WERI-Rb-1 (cell line): ENCODE measurements around the gene TREM1.
"Not testable (repeated sequence)": the region's sequence is repeated elsewhere in the genome, so short reads cannot be mapped to it uniquely, and the experiment has no call there.

ENCODE experiments used
- DNase-seq: peaks from one replicate; pipeline ENCODE4 v3.0.0-alpha.2; 2020
- H3K27ac ChIP-seq: fragments of 250-450 bp; sonication (Bioruptor Pico); 2 replicates; pipeline ENCODE4 v1.5.1; 2020; ENCODE audit warnings: mild to moderate bottlenecking, moderate library complexity
- H3K27me3 ChIP-seq: fragments of 250-450 bp; sonication (Bioruptor Pico); 2 replicates; pipeline ENCODE4 v1.5.1; 2021; ENCODE audit warnings: mild to moderate bottlenecking, low read depth, moderate library complexity; ENCODE audit not compliant: insufficient read depth, severe bottlenecking
- H3K36me3 ChIP-seq: fragments of 250-450 bp; sonication (Bioruptor Pico); 2 replicates; pipeline ENCODE4 v1.5.1; 2020; ENCODE audit warnings: mild to moderate bottlenecking, moderate library complexity
- H3K4me3 ChIP-seq: 2 replicates; pipeline ENCODE4 v1.5.1; 2011; ENCODE audit warnings: low read depth, mild to moderate bottlenecking, control low read depth, low read length
- H3K9me3 ChIP-seq: fragments of 250-450 bp; sonication (Bioruptor Pico); 2 replicates; pipeline ENCODE4 v1.5.1; 2021; ENCODE audit warnings: mild to moderate bottlenecking, moderate library complexity; ENCODE audit not compliant: severe bottlenecking
- TF ChIP-seq, protein P1 (sequence below): IDR thresholded peaks from 2 replicates; pipeline ENCODE4 v1.5.1; 2011; ENCODE audit warnings: low read depth, mild to moderate bottlenecking, control low read depth, inconsistent platforms, low read length

Gene TREM1

DNA sequence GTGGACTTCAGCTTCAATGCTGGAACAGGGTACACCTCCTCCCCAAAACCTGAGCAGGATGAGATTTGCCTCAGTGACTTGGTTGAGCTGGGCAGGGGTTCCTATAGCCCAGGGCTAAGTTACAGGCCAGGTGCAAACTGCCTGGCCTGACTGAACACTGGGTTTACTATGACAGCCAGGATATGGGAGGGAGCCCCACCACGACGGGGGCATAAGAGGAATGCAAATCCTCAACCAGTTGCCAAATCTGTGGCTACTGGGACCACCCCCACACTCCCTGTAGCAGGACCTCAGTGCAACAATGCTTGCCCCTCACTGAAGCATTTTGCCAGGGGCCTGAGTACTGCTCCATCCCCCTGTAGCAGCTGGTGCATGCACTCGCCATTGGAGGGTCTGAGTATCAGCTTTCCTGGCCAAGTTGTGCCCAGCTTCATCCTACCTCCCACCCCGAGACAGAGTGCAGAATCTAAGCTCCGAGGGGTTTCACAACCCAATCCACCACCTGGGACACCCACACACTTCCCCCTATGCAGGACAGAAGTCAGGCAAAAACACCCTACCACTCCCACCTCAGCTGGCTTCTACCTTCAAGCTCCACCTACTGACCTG is 30.7 kb downstream of the TREM1 start:
- peaks cover 28% of the 10 kb centered on the region for H3K27me3 ChIP-seq
- no peak for DNase-seq
- TF ChIP-seq, protein P1, sequence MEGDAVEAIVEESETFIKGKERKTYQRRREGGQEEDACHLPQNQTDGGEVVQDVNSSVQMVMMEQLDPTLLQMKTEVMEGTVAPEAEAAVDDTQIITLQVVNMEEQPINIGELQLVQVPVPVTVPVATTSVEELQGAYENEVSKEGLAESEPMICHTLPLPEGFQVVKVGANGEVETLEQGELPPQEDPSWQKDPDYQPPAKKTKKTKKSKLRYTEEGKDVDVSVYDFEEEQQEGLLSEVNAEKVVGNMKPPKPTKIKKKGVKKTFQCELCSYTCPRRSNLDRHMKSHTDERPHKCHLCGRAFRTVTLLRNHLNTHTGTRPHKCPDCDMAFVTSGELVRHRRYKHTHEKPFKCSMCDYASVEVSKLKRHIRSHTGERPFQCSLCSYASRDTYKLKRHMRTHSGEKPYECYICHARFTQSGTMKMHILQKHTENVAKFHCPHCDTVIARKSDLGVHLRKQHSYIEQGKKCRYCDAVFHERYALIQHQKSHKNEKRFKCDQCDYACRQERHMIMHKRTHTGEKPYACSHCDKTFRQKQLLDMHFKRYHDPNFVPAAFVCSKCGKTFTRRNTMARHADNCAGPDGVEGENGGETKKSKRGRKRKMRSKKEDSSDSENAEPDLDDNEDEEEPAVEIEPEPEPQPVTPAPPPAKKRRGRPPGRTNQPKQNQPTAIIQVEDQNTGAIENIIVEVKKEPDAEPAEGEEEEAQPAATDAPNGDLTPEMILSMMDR, result no peak
- H3K27ac ChIP-seq, result no peak overlapping the region
- H3K4me3 ChIP-seq, result no peak overlapping the region
- H3K9me3 ChIP-seq, result peaks cover 5% of the 10 kb centered on the region
- H3K36me3 ChIP-seq, result no peaks in the 10 kb centered on the region

DNA sequence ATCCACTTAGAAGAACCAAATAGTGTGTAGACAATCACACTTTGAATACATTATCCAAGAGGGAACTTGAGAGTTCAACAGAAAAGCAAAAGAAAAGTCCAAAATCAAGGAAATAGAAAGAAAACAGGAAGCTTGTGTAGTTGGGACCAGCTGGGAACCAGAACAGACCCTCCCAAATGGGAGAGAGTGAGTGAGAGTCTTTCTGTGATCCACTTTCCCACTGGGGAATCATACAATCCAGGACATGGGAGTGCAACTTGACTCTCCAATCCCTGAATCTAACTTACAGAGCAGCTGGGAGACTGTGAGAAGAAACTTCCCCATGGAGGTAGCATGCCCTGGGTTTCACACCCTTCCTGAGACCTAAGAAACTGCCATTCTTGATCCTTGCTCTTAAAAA is 31.4 kb downstream of the TREM1 start:
- Histone ChIP-seq H3K27me3 (peaks cover 31% of the 10 kb centered on the region), H3K27ac (no peak overlapping the region)
- TF ChIP-seq, protein P1, result no peak

GRCh38 chr6:41252401-41253169 is 33.9 kb downstream of the TREM1 start:
- no peaks in the 10 kb centered on the region for H3K36me3 ChIP-seq
- H3K9me3 ChIP-seq, result peaks cover 7% of the 10 kb centered on the region
- H3K27me3 ChIP-seq, result peaks cover 47% of the 10 kb centered on the region
- no peak overlapping the region for H3K4me3 ChIP-seq
- H3K27ac ChIP-seq, result no peak overlapping the region
- DNase-seq, result no peak
- TF ChIP-seq, protein P1, result no peak

More for the DNA sequence above, 31.4 kb downstream of the TREM1 start:
- no peak overlapping the region for H3K4me3 ChIP-seq
- no peak for DNase-seq
- no peaks in the 10 kb centered on the region for H3K36me3 ChIP-seq
- peaks cover 3% of the 10 kb centered on the region for H3K9me3 ChIP-seq

DNA sequence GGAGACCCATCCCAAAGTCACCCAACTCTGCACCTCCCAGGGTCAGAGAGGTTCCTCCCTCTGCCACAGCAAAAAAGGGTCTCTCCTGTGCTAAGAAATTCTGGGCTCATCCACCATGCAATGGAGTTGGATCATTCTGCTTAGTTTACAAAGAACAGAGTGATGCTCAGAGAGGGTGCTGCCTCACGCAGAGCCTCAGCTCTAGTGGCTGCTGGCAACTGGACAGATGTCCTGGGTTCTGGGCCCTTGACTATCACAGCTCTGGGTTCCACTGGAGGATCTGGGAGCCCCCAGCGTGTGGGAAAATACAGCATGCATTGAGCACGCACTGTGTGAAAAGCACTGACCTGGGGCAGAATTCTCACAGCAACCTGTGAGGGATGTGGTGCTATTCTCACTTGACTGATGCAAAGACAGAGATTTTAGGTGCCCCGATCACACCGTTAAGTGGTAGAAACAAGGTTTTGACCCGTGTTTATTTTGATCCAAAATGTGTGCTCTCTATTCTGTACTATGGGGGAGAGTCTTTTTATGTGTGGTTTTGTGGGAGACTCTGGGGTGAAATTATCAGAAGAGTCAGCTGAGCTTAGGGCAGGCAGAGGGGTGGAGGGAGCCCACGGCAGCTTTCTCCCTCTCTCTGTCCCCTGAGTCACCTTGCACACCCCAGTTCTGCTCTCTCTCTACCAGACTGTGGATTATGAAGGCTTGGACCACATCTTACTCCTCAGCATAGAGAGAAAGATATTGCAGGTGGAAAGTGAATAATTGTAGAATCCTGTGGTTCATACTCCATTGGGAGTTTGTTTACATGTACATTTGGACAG is 38.4 kb downstream of the TREM1 start:
- Histone ChIP-seq H3K27ac (no peak overlapping the region), H3K9me3 (peaks cover 11% of the 10 kb centered on the region), H3K36me3 (no peaks in the 10 kb centered on the region), H3K4me3 (no peak overlapping the region), H3K27me3 (peaks cover 54% of the 10 kb centered on the region)
- TF ChIP-seq, protein P1, result no peak
- no peak for DNase-seq

GRCh38 chr6:41247288-41247865 is 39.1 kb downstream of the TREM1 start:
- TF ChIP-seq, protein P1, result no peak
- Histone ChIP-seq H3K4me3 (no peak overlapping the region), H3K27me3 (peaks cover 52% of the 10 kb centered on the region), H3K27ac (no peak overlapping the region), H3K9me3 (peaks cover 11% of the 10 kb centered on the region), H3K36me3 (no peaks in the 10 kb centered on the region)
- DNase-seq, result no peak

GRCh38 chr6:41246529-41246928 is 40.0 kb downstream of the TREM1 start:
- not testable (repeated sequence) for H3K4me3 ChIP-seq, H3K36me3 ChIP-seq, H3K27ac ChIP-seq, DNase-seq
- H3K9me3 ChIP-seq, result peaks cover 11% of the 10 kb centered on the region
- H3K27me3 ChIP-seq, result peaks cover 47% of the 10 kb centered on the region
